Parathyroid adenoma (tissue), 2 donors: ENCODE results near the gene RUNX3.

Experiments
- H2AFZ ChIP-seq: fragments of 300-600 bp; sonication (generic); one replicate; pipeline ENCODE4 v1.7.0; 2017; ENCODE audit warnings: antibody characterized with exemption, mild to moderate bottlenecking
- H3K27ac ChIP-seq: fragments of 300-600 bp; sonication (generic); one replicate; pipeline ENCODE4 v1.7.0; 2017
- H3K27me3 ChIP-seq: fragments of 300-600 bp; sonication (generic); one replicate; pipeline ENCODE4 v1.7.0; 2017; ENCODE audit warnings: low read length; ENCODE audit not compliant: control insufficient read depth, insufficient read depth
- H3K36me3 ChIP-seq: fragments of 300-600 bp; sonication (generic); one replicate; pipeline ENCODE4 v1.7.0; 2017; ENCODE audit warnings: low read length; ENCODE audit not compliant: control insufficient read depth, insufficient read depth
- H3K4me1 ChIP-seq: fragments of 300-600 bp; sonication (generic); one replicate; pipeline ENCODE4 v1.7.0; 2017; ENCODE audit warnings: control low read depth
- H3K4me2 ChIP-seq: fragments of 300-600 bp; sonication (generic); one replicate; pipeline ENCODE4 v1.7.0; 2017; ENCODE audit warnings: low read length
- H3K4me3 ChIP-seq: fragments of 300-600 bp; sonication (generic); one replicate; pipeline ENCODE4 v1.7.0; 2017; ENCODE audit warnings: low read depth, low read length
- H3K79me2 ChIP-seq: fragments of 300-600 bp; sonication (generic); one replicate; pipeline ENCODE4 v1.7.0; 2017; ENCODE audit warnings: control low read depth
- H3K9ac ChIP-seq: fragments of 300-600 bp; sonication (generic); one replicate; pipeline ENCODE4 v1.7.0; 2017; ENCODE audit warnings: mild to moderate bottlenecking
- H3K9me3 ChIP-seq: fragments of 300-600 bp; sonication (generic); one replicate; pipeline ENCODE4 v1.7.0; 2017; ENCODE audit warnings: low read length; ENCODE audit not compliant: control insufficient read depth
- TF ChIP-seq, protein P1 (sequence below): fragments of 300-600 bp; sonication (generic); IDR thresholded peaks from one replicate; pipeline ENCODE4 v1.7.0; 2017; ENCODE audit warnings: antibody characterized with exemption, mild to moderate bottlenecking
- donor health status: primary hyperparathyroidism.

Gene RUNX3

DNA sequence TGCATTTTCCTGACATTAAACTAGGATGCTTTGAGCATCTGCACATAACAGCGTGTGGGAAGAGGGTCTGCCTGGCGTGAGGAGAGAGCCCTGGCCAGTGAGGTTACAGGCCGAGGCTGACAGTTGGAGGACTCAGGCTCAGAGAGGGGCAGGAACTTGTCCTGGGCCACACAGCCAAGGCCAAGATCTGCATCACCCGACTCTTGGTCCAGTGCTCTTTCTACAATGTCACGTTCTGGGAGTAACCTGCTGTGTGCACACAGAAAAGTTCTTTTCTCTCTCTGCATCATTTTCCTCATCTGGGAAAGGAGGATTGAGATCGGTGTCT, 42.8 kb upstream of the RUNX3 start:
- H3K36me3 ChIP-seq = no peaks in the 10 kb centered on the region
- TF ChIP-seq, protein P1, sequence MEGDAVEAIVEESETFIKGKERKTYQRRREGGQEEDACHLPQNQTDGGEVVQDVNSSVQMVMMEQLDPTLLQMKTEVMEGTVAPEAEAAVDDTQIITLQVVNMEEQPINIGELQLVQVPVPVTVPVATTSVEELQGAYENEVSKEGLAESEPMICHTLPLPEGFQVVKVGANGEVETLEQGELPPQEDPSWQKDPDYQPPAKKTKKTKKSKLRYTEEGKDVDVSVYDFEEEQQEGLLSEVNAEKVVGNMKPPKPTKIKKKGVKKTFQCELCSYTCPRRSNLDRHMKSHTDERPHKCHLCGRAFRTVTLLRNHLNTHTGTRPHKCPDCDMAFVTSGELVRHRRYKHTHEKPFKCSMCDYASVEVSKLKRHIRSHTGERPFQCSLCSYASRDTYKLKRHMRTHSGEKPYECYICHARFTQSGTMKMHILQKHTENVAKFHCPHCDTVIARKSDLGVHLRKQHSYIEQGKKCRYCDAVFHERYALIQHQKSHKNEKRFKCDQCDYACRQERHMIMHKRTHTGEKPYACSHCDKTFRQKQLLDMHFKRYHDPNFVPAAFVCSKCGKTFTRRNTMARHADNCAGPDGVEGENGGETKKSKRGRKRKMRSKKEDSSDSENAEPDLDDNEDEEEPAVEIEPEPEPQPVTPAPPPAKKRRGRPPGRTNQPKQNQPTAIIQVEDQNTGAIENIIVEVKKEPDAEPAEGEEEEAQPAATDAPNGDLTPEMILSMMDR = no peak
- H2AFZ ChIP-seq = no peak overlapping the region
- no peaks in the 10 kb centered on the region for H3K9me3 ChIP-seq
- no peaks in the 10 kb centered on the region for H3K27me3 ChIP-seq
- no peak overlapping the region for H3K9ac ChIP-seq
- H3K4me3 ChIP-seq = no peak overlapping the region
- H3K27ac ChIP-seq = no peak overlapping the region
- no peaks in the 10 kb centered on the region for H3K79me2 ChIP-seq
- no peaks in the 10 kb centered on the region for H3K4me1 ChIP-seq
- H3K4me2 ChIP-seq = no peak overlapping the region

- no peaks in the 10 kb centered on the region for H3K79me2 ChIP-seq
- no peaks in the 10 kb centered on the region for H3K27me3 ChIP-seq
- H2AFZ ChIP-seq = no peak overlapping the region
- no peak overlapping the region for H3K9ac ChIP-seq
- H3K27ac ChIP-seq = no peak overlapping the region
- H3K4me1 ChIP-seq = no peaks in the 10 kb centered on the region
- no peaks in the 10 kb centered on the region for H3K36me3 ChIP-seq
- H3K4me3 ChIP-seq = no peak overlapping the region
- TF ChIP-seq, protein P1 = no peak
- H3K4me2 ChIP-seq = no peak overlapping the region
- no peaks in the 10 kb centered on the region for H3K9me3 ChIP-seq
Observed at GRCh38 chr1:24972221-24972914, 42.3 kb upstream of the RUNX3 start.

- Histone ChIP-seq H3K4me3 (no peak overlapping the region), H3K4me1 (no peaks in the 10 kb centered on the region), H3K27ac (no peak overlapping the region), H3K27me3 (no peaks in the 10 kb centered on the region), H3K9me3 (no peaks in the 10 kb centered on the region), H3K9ac (no peak overlapping the region), H2AFZ (no peak overlapping the region), H3K36me3 (no peaks in the 10 kb centered on the region), H3K79me2 (no peaks in the 10 kb centered on the region), H3K4me2 (no peak overlapping the region)
- TF ChIP-seq, protein P1 = no peak
Observed at GRCh38 chr1:24970926-24971875, 41.1 kb upstream of the RUNX3 start.

GRCh38 chr1:24970399-24970753, 40.3 kb upstream of the RUNX3 start:
- Histone ChIP-seq H3K4me2 (no peak overlapping the region), H3K9ac (no peak overlapping the region), H2AFZ (no peak overlapping the region), H3K79me2 (no peaks in the 10 kb centered on the region), H3K4me1 (no peaks in the 10 kb centered on the region), H3K4me3 (no peak overlapping the region), H3K27me3 (no peaks in the 10 kb centered on the region), H3K27ac (no peak overlapping the region), H3K9me3 (no peaks in the 10 kb centered on the region), H3K36me3 (no peaks in the 10 kb centered on the region)
- TF ChIP-seq, protein P1 = no peak
